SK-N-SH (cell line): Measurements from ENCODE around the gene TTC27.

Experiments used
- CTCF ChIP-seq: fragments of 200-600 bp; sonication (generic); IDR thresholded peaks from 2 replicates; pipeline ENCODE4 v1.6.1; 2017; ENCODE audit warnings: antibody characterized with exemption, mild to moderate bottlenecking, moderate library complexity
- EZH2phosphoT487 ChIP-seq: fragments of 200-600 bp; sonication (generic); IDR thresholded peaks from 2 replicates; pipeline ENCODE4 v1.6.1; 2017; ENCODE audit warnings: low read depth, mixed run types, mild to moderate bottlenecking, antibody characterized with exemption, moderate library complexity, borderline replicate concordance
- REST ChIP-seq: IDR thresholded peaks from 2 replicates; pipeline ENCODE4 v1.6.1; 2012; ENCODE audit warnings: mild to moderate bottlenecking, low read depth, low read length, moderate library complexity
- RXRA ChIP-seq: IDR thresholded peaks from 2 replicates; pipeline ENCODE4 v1.4.0; 2012; ENCODE audit warnings: low read depth, mild to moderate bottlenecking, borderline replicate concordance
- USF2 ChIP-seq: fragments of 150-350 bp; IDR thresholded peaks from 2 replicates; pipeline ENCODE4 v1.6.1; 2017; ENCODE audit warnings: antibody characterized with exemption, low read length, low read depth, borderline replicate concordance

DNA sequence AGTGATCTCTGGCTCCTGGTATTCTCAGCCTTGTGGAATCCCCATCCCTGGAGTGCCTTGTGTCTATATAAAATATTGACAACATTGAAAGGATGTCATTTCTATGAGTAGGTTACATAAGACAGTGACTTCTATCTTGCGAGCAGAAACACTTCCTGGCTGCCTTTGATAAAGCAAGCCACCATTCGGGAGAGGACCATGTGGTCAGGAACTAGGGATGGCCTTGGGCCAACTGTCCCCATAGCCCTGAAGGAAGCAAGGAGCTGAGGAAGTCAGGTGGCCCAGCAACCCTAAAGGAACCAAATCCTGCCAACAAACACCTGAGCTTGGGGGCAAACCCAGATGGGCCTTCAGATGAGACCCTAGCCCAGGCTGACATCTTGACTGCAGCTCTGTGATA is 205.9 kb downstream of the TTC27 start:
- TF ChIP-seq CTCF (no peak), EZH2phosphoT487 (no peak), REST (no peak), USF2 (no peak), RXRA (no peak)
